ENCODE results near the gene MIER2.

Gene MIER2

GRCh38 chr19:307793-308420 lies 36.7 kb downstream of the MIER2 start (continued):
- TF ChIP-seq, protein P1, sequence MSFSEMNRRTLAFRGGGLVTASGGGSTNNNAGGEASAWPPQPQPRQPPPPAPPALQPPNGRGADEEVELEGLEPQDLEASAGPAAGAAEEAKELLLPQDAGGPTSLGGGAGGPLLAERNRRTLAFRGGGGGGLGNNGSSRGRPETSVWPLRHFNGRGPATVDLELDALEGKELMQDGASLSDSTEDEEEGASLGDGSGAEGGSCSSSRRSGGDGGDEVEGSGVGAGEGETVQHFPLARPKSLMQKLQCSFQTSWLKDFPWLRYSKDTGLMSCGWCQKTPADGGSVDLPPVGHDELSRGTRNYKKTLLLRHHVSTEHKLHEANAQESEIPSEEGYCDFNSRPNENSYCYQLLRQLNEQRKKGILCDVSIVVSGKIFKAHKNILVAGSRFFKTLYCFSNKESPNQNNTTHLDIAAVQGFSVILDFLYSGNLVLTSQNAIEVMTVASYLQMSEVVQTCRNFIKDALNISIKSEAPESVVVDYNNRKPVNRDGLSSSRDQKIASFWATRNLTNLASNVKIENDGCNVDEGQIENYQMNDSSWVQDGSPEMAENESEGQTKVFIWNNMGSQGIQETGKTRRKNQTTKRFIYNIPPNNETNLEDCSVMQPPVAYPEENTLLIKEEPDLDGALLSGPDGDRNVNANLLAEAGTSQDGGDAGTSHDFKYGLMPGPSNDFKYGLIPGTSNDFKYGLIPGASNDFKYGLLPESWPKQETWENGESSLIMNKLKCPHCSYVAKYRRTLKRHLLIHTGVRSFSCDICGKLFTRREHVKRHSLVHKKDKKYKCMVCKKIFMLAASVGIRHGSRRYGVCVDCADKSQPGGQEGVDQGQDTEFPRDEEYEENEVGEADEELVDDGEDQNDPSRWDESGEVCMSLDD (tag by site-specific recombination; IDR thresholded peaks at IDR 0.05), result no peak
- TF ChIP-seq, protein P2, sequence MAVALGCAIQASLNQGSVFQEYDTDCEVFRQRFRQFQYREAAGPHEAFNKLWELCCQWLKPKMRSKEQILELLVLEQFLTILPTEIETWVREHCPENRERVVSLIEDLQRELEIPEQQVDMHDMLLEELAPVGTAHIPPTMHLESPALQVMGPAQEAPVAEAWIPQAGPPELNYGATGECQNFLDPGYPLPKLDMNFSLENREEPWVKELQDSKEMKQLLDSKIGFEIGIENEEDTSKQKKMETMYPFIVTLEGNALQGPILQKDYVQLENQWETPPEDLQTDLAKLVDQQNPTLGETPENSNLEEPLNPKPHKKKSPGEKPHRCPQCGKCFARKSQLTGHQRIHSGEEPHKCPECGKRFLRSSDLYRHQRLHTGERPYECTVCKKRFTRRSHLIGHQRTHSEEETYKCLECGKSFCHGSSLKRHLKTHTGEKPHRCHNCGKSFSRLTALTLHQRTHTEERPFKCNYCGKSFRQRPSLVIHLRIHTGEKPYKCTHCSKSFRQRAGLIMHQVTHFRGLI (tag by site-specific recombination; IDR thresholded peaks at IDR 0.05), result no peak

GRCh38 chr19:307111-307531 lies 37.5 kb downstream of the MIER2 start:
- H3K4me1 ChIP-seq (ENCODE audit: control insufficient read depth, insufficient read depth, low read length), result no peaks in the 10 kb centered on the region
- POLR2A ChIA-PET, result interaction anchor here (0.6 kb wide), 1 partner anchor 46 kb away, joined by 3 read pairs; no protein-coding TSS in a partner anchor
- CTCF ChIA-PET, result interaction anchor here (0.5 kb wide), 1 partner anchor 11 kb away, joined by 5 read pairs; no protein-coding TSS in a partner anchor
- no peak for TF ChIP-seq ZNF423 (tag by site-specific recombination; IDR thresholded peaks at IDR 0.05)
- TF ChIP-seq ZNF701 (tag by site-specific recombination; IDR thresholded peaks at IDR 0.05), result no peak
- no peak for TF ChIP-seq ZNF302 (tag by site-specific recombination; IDR thresholded peaks at IDR 0.05; ENCODE audit: low read depth)
- no peak for TF ChIP-seq IKZF3 (tag by site-specific recombination; IDR thresholded peaks at IDR 0.05)
- no peak for TF ChIP-seq ZSCAN4 (tag by site-specific recombination; IDR thresholded peaks at IDR 0.05)
- no peak for TF ChIP-seq ZNF174 (tag by site-specific recombination; IDR thresholded peaks at IDR 0.05)
- no peak for TF ChIP-seq ZNF366 (tag by site-specific recombination; conservative IDR thresholded peaks at IDR 0.05)
- TF ChIP-seq ZNF23 (tag by site-specific recombination; IDR thresholded peaks at IDR 0.05; ENCODE audit: borderline replicate concordance), result no peak
- TF ChIP-seq FEZF1 (tag by site-specific recombination; IDR thresholded peaks at IDR 0.05), result no peak
- no peak for TF ChIP-seq HOXC10 (CRISPR knock-in tag; IDR thresholded peaks at IDR 0.05)
- no peak for TF ChIP-seq ZNF501 (tag by site-specific recombination; IDR thresholded peaks at IDR 0.05)
- TF ChIP-seq AEBP2 (tag by site-specific recombination; IDR thresholded peaks at IDR 0.05; ENCODE audit: borderline replicate concordance), result no peak
- no peak for TF ChIP-seq WT1 (tag by site-specific recombination; IDR thresholded peaks at IDR 0.05)
- TF ChIP-seq, protein P3, sequence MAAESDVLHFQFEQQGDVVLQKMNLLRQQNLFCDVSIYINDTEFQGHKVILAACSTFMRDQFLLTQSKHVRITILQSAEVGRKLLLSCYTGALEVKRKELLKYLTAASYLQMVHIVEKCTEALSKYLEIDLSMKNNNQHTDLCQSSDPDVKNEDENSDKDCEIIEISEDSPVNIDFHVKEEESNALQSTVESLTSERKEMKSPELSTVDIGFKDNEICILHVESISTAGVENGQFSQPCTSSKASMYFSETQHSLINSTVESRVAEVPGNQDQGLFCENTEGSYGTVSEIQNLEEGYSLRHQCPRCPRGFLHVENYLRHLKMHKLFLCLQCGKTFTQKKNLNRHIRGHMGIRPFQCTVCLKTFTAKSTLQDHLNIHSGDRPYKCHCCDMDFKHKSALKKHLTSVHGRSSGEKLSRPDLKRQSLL (tag by site-specific recombination; IDR thresholded peaks at IDR 0.05), result no peak
- no peak for TF ChIP-seq ZNF292 (tag by site-specific recombination; IDR thresholded peaks at IDR 0.05; ENCODE audit: borderline replicate concordance, low read depth)
- no peak for TF ChIP-seq ZNF768 (tag by site-specific recombination; IDR thresholded peaks at IDR 0.05)
- no peak for TF ChIP-seq MZF1 (tag by site-specific recombination; IDR thresholded peaks at IDR 0.05; ENCODE audit: borderline replicate concordance)
- no peak for TF ChIP-seq OSR2 (tag by site-specific recombination; IDR thresholded peaks at IDR 0.05)
- TF ChIP-seq TCF7L2 (IDR thresholded peaks at IDR 0.05; ENCODE audit: borderline replicate concordance, low read depth, low read length), result no peak
- H3K36me3 ChIP-seq (ENCODE audit: control insufficient read depth in 2 of 2, insufficient read depth in 1 of 2, low read length in 2 of 2), result peaks cover 0 to 69% of the 10 kb centered on the region in 2 experiments; a peak in 1 of 3 replicates
- no peak overlapping the region for H3K4me3 ChIP-seq (ENCODE audit: low read depth, low read length)
- no peak overlapping the region for H3K27ac ChIP-seq (ENCODE audit: extremely low read depth, low read depth, low read length)
- no peaks in the 10 kb centered on the region for H3K9me3 ChIP-seq (ENCODE audit: control insufficient read depth, insufficient read depth, low read depth, low read length)

Measured in HEK293 (cell line).